Activated T-helper 1 cell treated with anti-CD3 and anti-CD28 coated beads, Interleukin-12 subunit alpha, Interleukin-12 subunit beta, Interleukin-2, Interleukin-4 antibody, amounts not matched to agents 30 ng/mL and 10 ng/mL and 1 ng/mL, durations not matched to agents 14 hours and 24 hours and 36 hours (primary cell): ENCODE data around the gene TRIP13. TPM values are rescaled to one million over a fixed set of nuclear protein-coding genes. Genes with fewer than 3 reads are reported as not detected.
A peak's percentile ranks its signal among the peaks of the same experiment; 100 is the strongest.

Source experiments
- DNase-seq: peaks from one replicate; pipeline ENCODE4 v3.0.0; 2021; ENCODE audit warnings: low spot score
- H3K27ac Mint-ChIP-seq: one replicate; pipeline ENCODE4 v1.8.0; 2021; ENCODE audit warnings: mild to moderate bottlenecking, mixed read lengths
- H3K27me3 Mint-ChIP-seq: one replicate; pipeline ENCODE4 v1.8.0; 2022; ENCODE audit warnings: mild to moderate bottlenecking, moderate library complexity, mixed read lengths; ENCODE audit not compliant: insufficient read depth
- H3K36me3 Mint-ChIP-seq: one replicate; pipeline ENCODE4 v1.8.0; 2021; ENCODE audit warnings: low read depth, mixed read lengths
- H3K4me1 Mint-ChIP-seq: one replicate; pipeline ENCODE4 v1.8.0; 2021; ENCODE audit warnings: low read depth, mixed read lengths
- H3K4me3 Mint-ChIP-seq: one replicate; pipeline ENCODE4 v1.8.0; 2021; ENCODE audit warnings: mild to moderate bottlenecking, moderate library complexity, mixed read lengths
- H3K9me3 Mint-ChIP-seq: one replicate; pipeline ENCODE4 v1.8.0; 2021; ENCODE audit warnings: mixed read lengths
- intact Hi-C: fragments of 100-400 bp; cut with micrococcal nuclease; formaldehyde crosslinking; loops from one replicate; pipeline ENCODE4 v1.15.1; 2024
- total RNA-seq: library from RNA; stranded (reverse); gene quantifications from 2 replicates; pipeline ENCODE4 v1.2.3, GENCODE V29; 2022

TRIP13 gene
- total RNA-seq, 1 donor from 2014 or later = 37.2 TPM

DNA sequence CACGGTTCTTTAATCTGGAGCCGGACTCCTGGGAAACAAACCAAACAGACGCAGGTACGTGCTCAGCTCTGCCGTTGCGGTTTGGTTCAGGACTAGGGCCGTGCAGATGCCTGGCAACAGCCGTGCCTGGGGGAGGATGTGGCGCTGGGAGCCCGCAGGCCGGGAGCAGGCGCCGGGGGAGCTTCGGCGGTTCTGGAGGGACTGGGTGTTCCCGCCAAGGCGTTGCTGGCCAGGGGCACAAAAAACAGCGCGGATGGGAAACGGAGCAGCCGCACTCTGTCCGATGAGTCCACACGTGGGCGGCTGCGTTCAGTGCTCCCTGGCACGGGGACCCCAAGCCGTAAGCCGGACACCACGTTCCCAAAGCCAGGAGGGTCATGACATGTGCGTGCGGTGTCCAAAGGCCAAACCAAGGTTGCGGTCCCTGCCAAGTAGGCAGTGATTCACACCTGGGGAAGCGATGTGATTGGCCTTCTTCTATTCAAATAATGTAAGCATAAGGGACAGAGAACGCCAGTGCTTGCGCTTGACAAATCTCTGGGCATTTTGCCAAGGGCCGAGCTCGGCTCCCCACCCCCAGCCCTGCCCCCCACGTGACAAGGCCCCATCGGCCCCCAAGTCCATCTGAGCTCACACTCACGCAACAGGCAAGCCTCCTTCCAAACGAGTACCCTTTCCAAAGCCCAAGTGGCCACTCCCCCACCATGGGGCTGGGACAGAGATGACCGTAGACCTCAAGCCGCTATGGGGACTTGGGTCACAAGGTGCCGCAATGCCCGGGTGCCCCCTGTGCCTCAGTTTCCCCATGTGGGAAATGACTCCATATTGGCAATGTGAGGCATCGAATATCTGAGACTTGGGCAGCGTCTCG lies 66.3 kb downstream of the TRIP13 start:
- peaks cover 25% of the 10 kb centered on the region for H3K4me1 Mint-ChIP-seq
- peaks cover 8% of the 10 kb centered on the region for H3K27me3 Mint-ChIP-seq
- no peak for DNase-seq
- H3K9me3 Mint-ChIP-seq = no peaks in the 10 kb centered on the region
- no peak overlapping the region for H3K4me3 Mint-ChIP-seq
- no peak overlapping the region for H3K27ac Mint-ChIP-seq
- intact Hi-C loops = no loop called here
- no peaks in the 10 kb centered on the region for H3K36me3 Mint-ChIP-seq

GRCh38 chr5:959581-960531 lies 67.2 kb downstream of the TRIP13 start:
- no peak for DNase-seq
- Mint-ChIP-seq H3K27me3 (peaks cover 8% of the 10 kb centered on the region), H3K4me3 (no peak overlapping the region), H3K9me3 (no peaks in the 10 kb centered on the region), H3K36me3 (no peaks in the 10 kb centered on the region), H3K4me1 (peaks cover 34% of the 10 kb centered on the region), H3K27ac (no peak overlapping the region)
- intact Hi-C loops = loop anchor here (5.0 kb wide), 1 partner anchor 152 kb away; the partner anchor contains the start of gene SLC12A7

DNA sequence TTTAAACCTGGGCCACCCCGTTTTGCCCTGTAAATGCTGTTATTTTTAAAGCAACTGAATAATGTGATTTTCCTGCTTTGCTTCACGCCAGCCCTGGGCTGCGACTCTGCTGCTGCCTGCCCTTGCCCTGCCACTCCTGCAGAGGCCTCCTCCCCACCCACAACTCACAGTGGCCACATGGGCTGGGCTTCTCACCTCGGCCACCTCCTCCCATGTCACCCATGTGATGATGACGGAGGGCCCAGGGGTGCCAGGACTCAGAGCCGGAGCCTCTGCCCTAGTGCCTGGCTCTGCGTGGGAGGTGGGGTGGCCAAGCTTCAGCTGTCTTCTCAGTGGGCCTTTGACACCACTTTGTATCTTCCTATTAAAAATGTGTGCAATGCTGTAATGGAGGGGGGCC lies 67.9 kb downstream of the TRIP13 start:
- no peak overlapping the region for H3K27ac Mint-ChIP-seq

DNA sequence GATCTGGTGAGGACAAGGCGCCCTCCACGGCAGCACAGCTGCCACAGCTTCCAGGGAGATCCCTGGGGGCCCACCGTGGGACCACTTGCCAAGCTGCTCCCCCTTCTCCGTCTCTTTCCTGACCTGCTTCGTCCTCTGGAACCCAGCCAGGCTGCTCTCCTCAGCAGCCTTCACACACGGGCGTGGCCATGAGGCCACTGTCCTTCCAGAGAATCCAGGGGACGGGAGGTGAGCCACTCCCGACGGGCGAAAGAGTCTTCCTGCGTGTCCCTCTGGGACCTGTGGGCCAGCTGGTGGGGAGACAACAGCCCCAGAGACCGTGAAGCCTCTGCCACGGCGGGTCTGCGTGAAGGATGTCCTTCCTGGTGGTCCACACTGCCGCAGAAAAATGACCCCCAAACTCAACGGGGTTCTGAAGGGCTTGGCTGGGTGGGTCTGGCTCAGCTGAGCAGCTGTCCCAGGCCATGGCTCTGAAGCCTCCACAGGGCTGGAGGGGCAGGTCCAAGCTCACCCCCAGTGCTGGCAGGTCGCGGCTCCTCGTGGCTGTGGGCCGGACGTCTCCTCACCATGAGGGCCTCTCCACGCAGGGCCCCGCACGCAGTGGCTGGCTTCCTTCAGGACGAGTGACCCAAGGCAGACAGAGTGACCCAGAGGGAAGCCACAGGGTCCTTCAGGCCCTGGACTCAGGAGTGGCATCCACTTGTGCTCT lies 68.5 kb downstream of the TRIP13 start:
- H3K27me3 Mint-ChIP-seq = no peaks in the 10 kb centered on the region
- H3K36me3 Mint-ChIP-seq = no peaks in the 10 kb centered on the region
- intact Hi-C loops = loop anchor here (5.0 kb wide), 1 partner anchor 151 kb away; the partner anchor contains the start of gene SLC12A7
- H3K4me1 Mint-ChIP-seq = peaks cover 34% of the 10 kb centered on the region
- DNase-seq = no peak
- no peak overlapping the region for H3K27ac Mint-ChIP-seq
- no peaks in the 10 kb centered on the region for H3K9me3 Mint-ChIP-seq
- no peak overlapping the region for H3K4me3 Mint-ChIP-seq

More for the DNA sequence above, 67.9 kb downstream of the TRIP13 start:
- Mint-ChIP-seq H3K4me1 (peaks cover 34% of the 10 kb centered on the region), H3K9me3 (no peaks in the 10 kb centered on the region), H3K27me3 (peaks cover 2% of the 10 kb centered on the region), H3K36me3 (no peaks in the 10 kb centered on the region), H3K4me3 (no peak overlapping the region)
- intact Hi-C loops = loop anchor here (5.0 kb wide), 1 partner anchor 152 kb away; the partner anchor contains the start of gene SLC12A7
- DNase-seq = no peak

DNA sequence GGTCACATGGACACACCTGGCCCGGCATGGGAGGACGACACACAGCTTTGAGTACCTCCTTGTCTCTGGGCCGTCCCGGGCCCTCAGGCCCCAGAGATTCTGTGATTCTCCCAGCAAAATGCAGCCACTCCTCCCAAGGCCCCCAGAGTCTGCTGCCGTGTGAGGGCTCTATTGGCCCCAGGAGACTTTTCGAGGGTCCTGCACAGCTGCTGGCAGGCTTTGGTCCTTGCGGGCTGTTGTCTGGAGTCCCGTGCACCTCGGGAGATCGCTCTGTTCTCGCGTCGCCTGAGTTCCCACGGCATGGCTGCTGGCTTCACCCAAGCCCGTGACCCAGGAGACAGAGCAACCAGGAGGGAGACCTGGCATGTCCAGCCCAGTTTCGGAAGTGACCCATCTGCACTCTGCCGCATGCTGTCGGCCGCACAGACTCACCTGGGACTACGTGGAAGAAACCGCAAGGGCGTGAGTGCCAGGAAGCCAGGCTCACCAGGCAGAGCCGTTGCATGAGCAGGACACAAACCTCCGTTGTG lies 69.1 kb downstream of the TRIP13 start:
- H3K4me3 Mint-ChIP-seq = no peak overlapping the region
- no peaks in the 10 kb centered on the region for H3K36me3 Mint-ChIP-seq
- no peak overlapping the region for H3K27ac Mint-ChIP-seq
- intact Hi-C loops = loop anchor here (5.0 kb wide), 1 partner anchor 151 kb away; the partner anchor contains the start of gene SLC12A7
- H3K9me3 Mint-ChIP-seq = no peaks in the 10 kb centered on the region
- no peak for DNase-seq
- H3K4me1 Mint-ChIP-seq = peaks cover 31% of the 10 kb centered on the region
- H3K27me3 Mint-ChIP-seq = no peaks in the 10 kb centered on the region

DNA sequence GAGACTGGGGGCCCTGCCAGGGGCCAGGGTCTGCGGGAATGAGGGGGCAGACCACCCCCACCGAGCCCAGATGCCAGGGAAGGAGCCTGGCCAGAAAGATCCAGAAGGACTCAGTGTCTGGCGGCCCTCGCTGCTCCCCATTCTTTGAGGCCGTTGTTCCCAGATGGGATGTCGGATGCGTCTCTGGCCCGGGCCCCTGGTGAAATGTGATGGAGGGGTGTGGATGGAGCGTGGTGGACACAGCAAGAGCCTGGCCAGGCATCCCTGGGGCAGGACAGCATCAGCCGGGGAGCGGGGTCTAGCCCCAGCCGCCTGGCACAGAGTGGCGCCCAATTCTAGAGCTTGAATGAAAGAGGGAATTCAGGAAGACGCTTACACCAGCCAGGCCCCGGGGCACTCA lies 69.7 kb downstream of the TRIP13 start:
- H3K36me3 Mint-ChIP-seq = no peaks in the 10 kb centered on the region
- intact Hi-C loops = loop anchor here (5.0 kb wide), 1 partner anchor 150 kb away; the partner anchor contains the start of gene SLC12A7
- no peaks in the 10 kb centered on the region for H3K9me3 Mint-ChIP-seq
- no peak overlapping the region for H3K4me3 Mint-ChIP-seq
- H3K4me1 Mint-ChIP-seq = peaks cover 28% of the 10 kb centered on the region
- no peak overlapping the region for H3K27ac Mint-ChIP-seq
- no peaks in the 10 kb centered on the region for H3K27me3 Mint-ChIP-seq
- DNase-seq = no peak

GRCh38 chr5:962801-963200 lies 70.1 kb downstream of the TRIP13 start:
- no peak for DNase-seq
- intact Hi-C loops = loop anchor here (5.0 kb wide), 1 partner anchor 150 kb away; the partner anchor contains the start of gene SLC12A7
- Mint-ChIP-seq H3K27me3 (no peaks in the 10 kb centered on the region), H3K36me3 (no peaks in the 10 kb centered on the region), H3K9me3 (no peaks in the 10 kb centered on the region), H3K27ac (peak overlapping the region; percentile 90), H3K4me3 (no peak overlapping the region), H3K4me1 (peaks cover 28% of the 10 kb centered on the region)

DNA sequence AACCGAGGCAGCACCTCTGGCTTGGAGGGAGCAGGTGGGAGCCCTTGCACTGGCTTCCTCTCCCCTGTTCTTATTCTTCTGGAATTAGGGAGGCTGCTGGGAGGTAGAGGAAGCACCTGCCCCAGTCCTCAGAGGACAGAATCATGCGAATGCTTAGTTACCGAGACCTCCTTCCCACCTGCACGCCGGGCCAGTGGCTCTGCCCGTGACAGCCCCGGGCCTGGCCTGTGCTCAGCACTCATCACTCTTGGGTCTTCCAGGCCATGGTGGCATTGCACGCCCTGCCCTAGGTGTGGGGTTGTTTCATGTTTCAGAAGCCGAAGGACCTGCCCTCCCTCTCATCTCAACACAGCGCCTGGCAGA lies 70.6 kb downstream of the TRIP13 start:
- Mint-ChIP-seq H3K27me3 (peaks cover 2% of the 10 kb centered on the region), H3K4me3 (peak overlapping the region; percentile 82), H3K27ac (peak overlapping the region; percentile 90), H3K9me3 (no peaks in the 10 kb centered on the region), H3K4me1 (peaks cover 31% of the 10 kb centered on the region), H3K36me3 (no peaks in the 10 kb centered on the region)
- intact Hi-C loops = loop anchor here (5.0 kb wide), 1 partner anchor 149 kb away; the partner anchor contains the start of gene SLC12A7
- DNase-seq = no peak

DNA sequence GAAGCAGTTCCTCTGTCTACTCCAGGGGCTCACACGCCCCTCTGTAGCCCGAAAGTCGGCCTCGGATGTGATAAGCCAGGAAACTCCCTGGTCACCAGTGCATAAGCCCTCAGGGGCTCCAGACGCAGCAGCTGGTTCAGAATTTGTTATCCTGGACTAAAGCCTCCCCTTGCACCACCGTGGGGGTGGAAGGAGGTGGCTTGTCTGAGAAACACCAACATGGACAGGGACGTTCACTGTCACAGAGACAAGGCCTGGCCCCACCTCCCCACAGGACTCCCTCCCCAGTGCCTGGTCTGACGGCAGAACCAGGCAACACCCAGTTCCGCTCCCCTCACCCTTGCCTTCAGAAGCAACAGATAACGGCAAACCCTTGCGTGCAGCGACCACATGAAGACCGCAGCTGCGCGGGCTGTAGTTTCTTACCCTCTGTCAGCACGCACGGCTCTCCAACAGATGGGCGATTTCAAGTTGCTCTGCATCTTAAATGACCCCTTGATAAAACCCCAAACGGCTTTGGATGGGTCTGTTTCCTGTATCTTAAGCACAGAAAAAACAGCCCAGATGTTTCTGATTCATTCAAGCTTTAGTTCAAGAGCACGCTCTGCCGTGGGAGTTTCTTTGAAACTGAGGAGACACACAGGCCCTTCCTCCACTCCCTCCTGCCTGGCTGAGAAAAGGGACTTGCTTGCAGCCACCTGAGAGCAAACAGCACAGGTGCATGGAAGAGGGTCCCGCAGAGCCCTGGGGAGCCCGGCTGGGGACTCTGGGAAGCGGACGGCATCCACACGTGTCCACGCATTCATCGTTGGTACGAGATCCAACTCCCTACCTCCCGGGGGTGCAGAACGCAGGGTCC lies 71.2 kb downstream of the TRIP13 start:
- Mint-ChIP-seq H3K27me3 (peaks cover 8% of the 10 kb centered on the region), H3K4me3 (peak overlapping the region; percentile 82), H3K27ac (peak overlapping the region; percentile 90), H3K36me3 (no peaks in the 10 kb centered on the region), H3K9me3 (no peaks in the 10 kb centered on the region), H3K4me1 (peaks cover 38% of the 10 kb centered on the region)
- intact Hi-C loops = loop anchor here (5.0 kb wide), 1 partner anchor 148 kb away; the partner anchor contains the start of gene SLC12A7
- peak; percentile 62 for DNase-seq

- no peak for DNase-seq
- peak overlapping the region; percentile 21 for H3K27ac Mint-ChIP-seq
- H3K27me3 Mint-ChIP-seq = peaks cover 15% of the 10 kb centered on the region
- intact Hi-C loops = loop anchor here (5.0 kb wide), 1 partner anchor 147 kb away; the partner anchor contains the start of gene SLC12A7
- H3K4me3 Mint-ChIP-seq = no peak overlapping the region
- peaks cover 47% of the 10 kb centered on the region for H3K4me1 Mint-ChIP-seq
- H3K9me3 Mint-ChIP-seq = no peaks in the 10 kb centered on the region
- H3K36me3 Mint-ChIP-seq = no peaks in the 10 kb centered on the region
Measured at GRCh38 chr5:964821-965220, 72.1 kb downstream of the TRIP13 start.

DNA sequence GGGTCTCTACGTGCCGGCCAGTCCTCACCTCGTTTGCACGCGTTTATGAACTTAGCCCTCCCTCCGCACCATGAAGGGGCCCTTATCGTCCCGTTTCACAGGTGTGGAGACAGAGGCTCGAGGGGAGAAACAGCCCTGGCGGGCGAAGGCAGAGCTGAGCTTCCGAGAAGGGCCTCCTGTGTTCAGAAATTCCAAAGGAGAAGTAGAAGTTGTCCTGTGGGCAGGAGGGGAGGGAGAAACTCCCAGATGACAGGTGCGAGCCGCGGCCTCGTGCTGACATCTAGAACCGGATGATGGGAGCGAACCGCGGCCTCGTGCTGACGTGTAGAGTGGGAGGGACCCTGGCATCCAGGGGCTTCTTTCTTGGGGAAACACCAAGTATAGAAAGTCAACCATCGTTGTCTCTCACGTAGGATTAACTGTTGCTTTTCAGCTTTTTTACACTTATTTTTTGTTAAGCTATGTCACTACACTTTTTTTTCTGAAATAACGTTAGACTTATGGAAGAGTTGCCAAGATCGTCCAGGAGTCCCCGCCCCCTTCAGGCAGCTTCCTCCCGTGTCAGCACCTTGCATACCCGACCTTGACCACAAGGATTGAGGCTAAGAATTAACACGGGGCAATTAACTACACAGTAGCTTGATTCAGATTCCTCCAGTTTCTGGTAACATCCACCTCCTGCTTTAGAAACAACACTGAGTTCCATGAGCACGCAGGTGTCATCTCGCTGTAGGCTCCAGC lies 73.1 kb downstream of the TRIP13 start:
- Mint-ChIP-seq H3K4me1 (peaks cover 49% of the 10 kb centered on the region), H3K36me3 (no peaks in the 10 kb centered on the region), H3K27ac (no peak overlapping the region), H3K9me3 (no peaks in the 10 kb centered on the region), H3K27me3 (peaks cover 15% of the 10 kb centered on the region), H3K4me3 (no peak overlapping the region)
- DNase-seq = no peak
- intact Hi-C loops = no loop called here
